Astrocyte of the cerebellum (primary cell): ENCODE measurements around the gene EBF3.

ENCODE experiments used
- DNase-seq: peaks from one replicate; pipeline ENCODE4 v3.0.0-alpha.2; 2011; ENCODE audit warnings: low read depth
- H3K4me3 ChIP-seq: 2 replicates; pipeline ENCODE4 v1.5.1; 2011; ENCODE audit warnings: mild to moderate bottlenecking, low read depth, low read length, moderate library complexity
- in situ Hi-C: cut with HindIII; loops from 2 replicates; pipeline ENCODE4 v1.10.0; 2017; ENCODE audit warnings: low sequenced_read_pairs
- TF ChIP-seq, protein P1 (sequence below): IDR thresholded peaks from 2 replicates; pipeline ENCODE4 v1.5.1; 2012; ENCODE audit warnings: low read length, low read depth, moderate library complexity, mild to moderate bottlenecking; ENCODE audit errors: missing control alignments

The EBF3 gene

DNA sequence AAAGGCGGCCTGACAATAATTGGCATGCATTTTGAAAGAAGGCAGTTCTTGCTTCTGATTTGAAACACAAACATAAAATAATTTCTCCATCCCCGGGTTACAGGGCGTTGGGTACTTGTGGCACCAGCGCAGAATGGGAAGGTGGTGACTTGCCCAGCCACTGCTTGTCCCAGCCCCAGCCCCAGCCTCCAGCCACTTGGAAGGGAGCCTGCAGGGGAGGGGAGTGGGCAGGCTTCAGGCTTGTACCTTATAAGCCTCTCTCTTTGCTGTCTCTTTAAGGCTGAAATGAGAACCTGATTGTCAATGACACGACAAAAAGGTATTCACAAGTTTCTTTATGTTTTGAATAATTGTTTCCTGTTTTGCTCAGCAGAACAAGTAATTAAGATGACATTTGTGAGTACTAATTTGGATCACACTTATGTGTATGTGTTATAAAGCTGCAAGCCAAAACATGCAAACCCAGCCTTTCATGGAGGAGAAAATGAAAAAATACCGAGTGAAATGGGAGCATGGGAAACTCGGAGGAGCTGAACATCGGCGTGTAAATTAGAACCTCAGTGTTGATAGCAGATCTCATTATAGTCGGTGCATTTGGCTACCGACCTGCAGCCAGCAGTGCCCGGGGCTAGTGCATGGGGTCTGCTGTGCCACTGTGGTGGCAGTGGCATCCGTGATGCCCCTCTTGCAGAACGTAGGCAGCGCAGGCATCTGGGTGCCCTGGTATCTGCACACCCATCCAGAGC, 129.9 kb downstream of the EBF3 start:
- TF ChIP-seq, protein P1, sequence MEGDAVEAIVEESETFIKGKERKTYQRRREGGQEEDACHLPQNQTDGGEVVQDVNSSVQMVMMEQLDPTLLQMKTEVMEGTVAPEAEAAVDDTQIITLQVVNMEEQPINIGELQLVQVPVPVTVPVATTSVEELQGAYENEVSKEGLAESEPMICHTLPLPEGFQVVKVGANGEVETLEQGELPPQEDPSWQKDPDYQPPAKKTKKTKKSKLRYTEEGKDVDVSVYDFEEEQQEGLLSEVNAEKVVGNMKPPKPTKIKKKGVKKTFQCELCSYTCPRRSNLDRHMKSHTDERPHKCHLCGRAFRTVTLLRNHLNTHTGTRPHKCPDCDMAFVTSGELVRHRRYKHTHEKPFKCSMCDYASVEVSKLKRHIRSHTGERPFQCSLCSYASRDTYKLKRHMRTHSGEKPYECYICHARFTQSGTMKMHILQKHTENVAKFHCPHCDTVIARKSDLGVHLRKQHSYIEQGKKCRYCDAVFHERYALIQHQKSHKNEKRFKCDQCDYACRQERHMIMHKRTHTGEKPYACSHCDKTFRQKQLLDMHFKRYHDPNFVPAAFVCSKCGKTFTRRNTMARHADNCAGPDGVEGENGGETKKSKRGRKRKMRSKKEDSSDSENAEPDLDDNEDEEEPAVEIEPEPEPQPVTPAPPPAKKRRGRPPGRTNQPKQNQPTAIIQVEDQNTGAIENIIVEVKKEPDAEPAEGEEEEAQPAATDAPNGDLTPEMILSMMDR = no peak
- in situ Hi-C loops = no loop called here
- no peak for DNase-seq
- no peak overlapping the region for H3K4me3 ChIP-seq

DNA sequence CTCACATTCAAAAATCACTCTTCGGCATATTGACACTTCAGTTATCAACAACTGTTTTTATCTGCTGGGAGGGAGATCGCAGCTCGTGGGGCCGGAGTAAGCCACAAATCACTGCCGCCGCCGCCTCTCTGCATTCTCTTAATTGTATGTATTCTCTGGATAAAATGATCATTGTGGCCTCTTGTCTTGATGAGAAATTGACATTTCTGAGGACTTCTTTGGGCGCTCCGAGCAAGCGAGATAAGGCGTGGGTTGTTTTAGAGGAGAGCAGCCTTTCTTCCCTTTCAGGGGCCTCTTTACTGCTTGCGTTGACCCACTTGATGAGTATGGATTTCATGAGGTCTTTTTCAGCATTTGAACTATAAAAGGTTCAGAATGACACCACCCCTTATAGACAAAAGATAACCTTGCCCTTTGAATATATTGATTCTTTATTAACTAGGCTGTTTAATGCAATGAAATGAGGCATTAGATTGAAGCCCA, 130.6 kb downstream of the EBF3 start:
- H3K4me3 ChIP-seq = no peak overlapping the region
- TF ChIP-seq, protein P1 = no peak
- in situ Hi-C loops = no loop called here

GRCh38 chr10:129832573-129833467, 131.3 kb downstream of the EBF3 start:
- no peak overlapping the region for H3K4me3 ChIP-seq
- in situ Hi-C loops = no loop called here
- TF ChIP-seq, protein P1 = no peak
- DNase-seq = no peak

More for the DNA sequence above, 130.6 kb downstream of the EBF3 start:
- no peak for DNase-seq

DNA sequence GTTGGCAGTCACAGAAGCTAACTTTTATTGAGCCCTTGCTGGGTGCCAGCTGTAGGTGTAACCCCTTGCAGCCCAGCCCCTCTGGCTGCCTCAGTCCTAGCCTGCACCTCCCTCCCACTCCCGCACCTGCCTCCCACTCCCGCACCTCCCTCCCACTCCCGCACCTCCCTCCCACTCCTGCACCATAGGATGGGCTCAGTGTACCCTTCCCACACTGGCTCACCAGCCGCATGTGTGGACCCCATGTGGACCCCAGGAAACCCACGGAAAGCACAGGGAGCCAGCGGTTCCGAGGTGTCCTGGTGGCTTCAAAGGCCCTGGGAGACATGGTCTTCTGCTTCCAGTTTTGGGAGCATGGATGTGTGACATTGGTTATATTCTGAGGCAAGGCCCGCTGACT, 132.9 kb downstream of the EBF3 start:
- in situ Hi-C loops = no loop called here
- H3K4me3 ChIP-seq = no peak overlapping the region
- TF ChIP-seq, protein P1 = no peak
- no peak for DNase-seq

GRCh38 chr10:129825826-129826225, 138.2 kb downstream of the EBF3 start:
- in situ Hi-C loops = no loop called here
- no peak for DNase-seq
- no peak overlapping the region for H3K4me3 ChIP-seq
- TF ChIP-seq, protein P1 = no peak

DNA sequence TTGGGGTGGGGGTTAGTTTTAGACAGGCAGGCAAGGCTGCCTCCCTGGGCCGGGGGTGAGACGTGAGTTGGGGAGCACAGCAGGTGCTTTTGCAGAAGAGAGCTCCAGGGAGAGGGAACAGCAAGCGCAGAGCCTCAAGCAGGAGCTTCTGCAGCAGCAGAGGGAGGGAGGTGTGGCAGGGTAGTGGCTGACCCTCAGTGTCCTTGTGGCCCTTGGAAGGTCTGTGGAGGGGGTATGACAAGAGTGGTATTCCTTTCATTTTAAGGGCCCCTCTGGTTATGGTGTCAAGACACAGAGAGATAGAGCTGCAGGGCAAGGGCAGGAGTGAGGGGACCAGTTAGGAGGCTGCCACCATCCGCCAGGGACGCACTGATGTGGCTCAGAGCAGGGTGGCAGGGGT, 138.9 kb downstream of the EBF3 start:
- DNase-seq = no peak
- TF ChIP-seq, protein P1 = no peak
- H3K4me3 ChIP-seq = no peak overlapping the region
- in situ Hi-C loops = no loop called here
